Activated CD4-positive, alpha-beta T cell treated with anti-CD3 and anti-CD28 coated beads for 4 hours (primary cell): Measurements from ENCODE around the gene POLD2.

Source experiments
- DNase-seq, 2 donors: peaks; one replicate each; pipeline ENCODE4 v3.0.0-alpha.2; 2020

The POLD2 gene

GRCh38 chr7:44101303-44101965 lies 21.9 kb downstream of the POLD2 start:
- no peak for DNase-seq

- DNase-seq: no peak
These were observed 22.7 kb downstream of the POLD2 start for GRCh38 chr7:44100458-44101302.

GRCh38 chr7:44099669-44100068 lies 23.7 kb downstream of the POLD2 start:
- no peak for DNase-seq

GRCh38 chr7:44098092-44099068 lies 25.0 kb downstream of the POLD2 start:
- no peak for DNase-seq

- DNase-seq: no peak
These were observed 26.1 kb downstream of the POLD2 start for GRCh38 chr7:44097064-44097932.

- no peak for DNase-seq
These were observed 26.9 kb downstream of the POLD2 start for GRCh38 chr7:44096326-44096881.

- no peak for DNase-seq
These were observed 27.6 kb downstream of the POLD2 start for GRCh38 chr7:44095781-44096180.

GRCh38 chr7:44094883-44095592 lies 28.3 kb downstream of the POLD2 start:
- no peak for DNase-seq

- no peak for DNase-seq
These were observed 29.0 kb downstream of the POLD2 start for GRCh38 chr7:44094365-44094764.

- no peak for DNase-seq
These were observed 30.2 kb downstream of the POLD2 start for GRCh38 chr7:44093102-44093641.

- no peak for DNase-seq
These were observed 35.2 kb downstream of the POLD2 start for GRCh38 chr7:44087911-44088838.

- no peak for DNase-seq
These were observed 36.7 kb downstream of the POLD2 start for GRCh38 chr7:44086627-44087026.

- DNase-seq: no peak
These were observed 37.8 kb downstream of the POLD2 start for GRCh38 chr7:44085546-44085945.

- no peak for DNase-seq
These were observed 38.6 kb downstream of the POLD2 start for GRCh38 chr7:44084701-44085100.

- DNase-seq: no peak
These were observed 39.6 kb downstream of the POLD2 start for GRCh38 chr7:44083796-44084195.

- peak; percentile 96 to 99 for DNase-seq
These were observed 40.7 kb downstream of the POLD2 start for GRCh38 chr7:44082541-44083207.

GRCh38 chr7:44081266-44081748 lies 42.0 kb downstream of the POLD2 start:
- peak; percentile 22 to 23 for DNase-seq

GRCh38 chr7:44080686-44081265 lies 42.6 kb downstream of the POLD2 start:
- no peak for DNase-seq
